ENCODE measurements around the gene IRF2. TPM values are rescaled to one million over a fixed set of nuclear protein-coding genes. Genes with fewer than 3 reads are reported as not detected.
A peak's percentile ranks its signal among the peaks of the same experiment; 100 is the strongest.

The IRF2 gene
- total RNA-seq, 2 donors from 2014 or later: 17.3 to 24.6 TPM

DNA sequence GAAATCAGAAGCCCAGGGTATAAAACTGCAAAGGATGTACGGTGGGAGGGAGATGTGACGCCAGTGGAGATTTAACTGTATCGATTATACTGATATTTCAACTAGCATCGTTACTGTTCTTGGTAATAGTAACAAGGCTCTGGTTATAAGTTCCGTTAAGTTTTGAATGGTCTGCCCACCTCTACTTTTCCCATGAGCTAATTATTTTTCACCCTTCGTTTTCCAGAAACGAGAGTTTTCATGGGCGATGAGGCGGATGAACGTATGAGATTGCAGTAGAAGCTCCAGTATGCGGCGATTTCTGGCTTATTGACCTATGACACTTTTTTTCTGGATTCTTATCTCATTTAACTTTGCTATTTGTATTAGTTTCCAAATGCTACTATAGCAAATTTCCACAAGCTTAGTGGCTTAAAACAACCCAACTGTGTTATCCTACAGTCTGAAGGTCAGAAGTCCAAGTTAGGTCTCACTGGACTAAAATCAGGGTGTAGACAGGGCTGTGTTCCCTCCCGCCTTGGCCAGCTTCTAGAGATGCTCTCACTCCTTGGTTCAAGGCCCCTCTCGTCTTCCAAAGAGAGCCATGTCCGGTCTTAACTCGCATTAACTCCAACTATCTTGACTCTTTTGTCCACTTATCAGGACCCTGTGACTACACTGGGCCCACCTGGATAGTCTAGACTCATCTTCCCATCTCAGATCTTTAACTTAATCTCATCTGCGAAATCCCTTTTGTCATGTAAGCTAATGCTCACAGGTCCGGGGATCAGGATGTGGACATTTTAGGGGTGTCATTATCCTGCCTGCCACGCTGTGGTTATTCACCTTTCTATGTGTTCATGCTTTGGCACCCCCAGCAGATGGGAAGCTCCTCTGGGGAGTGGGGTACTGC is 122.5 kb downstream of the IRF2 start:
- TF ChIP-seq, protein P1, sequence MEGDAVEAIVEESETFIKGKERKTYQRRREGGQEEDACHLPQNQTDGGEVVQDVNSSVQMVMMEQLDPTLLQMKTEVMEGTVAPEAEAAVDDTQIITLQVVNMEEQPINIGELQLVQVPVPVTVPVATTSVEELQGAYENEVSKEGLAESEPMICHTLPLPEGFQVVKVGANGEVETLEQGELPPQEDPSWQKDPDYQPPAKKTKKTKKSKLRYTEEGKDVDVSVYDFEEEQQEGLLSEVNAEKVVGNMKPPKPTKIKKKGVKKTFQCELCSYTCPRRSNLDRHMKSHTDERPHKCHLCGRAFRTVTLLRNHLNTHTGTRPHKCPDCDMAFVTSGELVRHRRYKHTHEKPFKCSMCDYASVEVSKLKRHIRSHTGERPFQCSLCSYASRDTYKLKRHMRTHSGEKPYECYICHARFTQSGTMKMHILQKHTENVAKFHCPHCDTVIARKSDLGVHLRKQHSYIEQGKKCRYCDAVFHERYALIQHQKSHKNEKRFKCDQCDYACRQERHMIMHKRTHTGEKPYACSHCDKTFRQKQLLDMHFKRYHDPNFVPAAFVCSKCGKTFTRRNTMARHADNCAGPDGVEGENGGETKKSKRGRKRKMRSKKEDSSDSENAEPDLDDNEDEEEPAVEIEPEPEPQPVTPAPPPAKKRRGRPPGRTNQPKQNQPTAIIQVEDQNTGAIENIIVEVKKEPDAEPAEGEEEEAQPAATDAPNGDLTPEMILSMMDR (conservative IDR thresholded peaks at IDR 0.05): no peak
- peak; percentile 20 for DNase-seq
- peaks cover 12% of the 10 kb centered on the region for H3K4me1 ChIP-seq (ENCODE audit: control insufficient read depth, insufficient read depth, low read length)
- WGBS, 2 experiments (ENCODE audit: insufficient coverage in 1 of 2, insufficient read length in 1 of 2): 93 to 96% methylated on average over 16 to 19 of the region's 19 CpGs
- Mint-ChIP-seq H3K4me3 (no peak overlapping the region), H3K4me1 (peaks cover 30% of the 10 kb centered on the region), H3K27ac (no peak overlapping the region), H3K9me3 (peaks cover 8% of the 10 kb centered on the region), H3K36me3 (ENCODE audit: low read depth) (no peaks in the 10 kb centered on the region), H3K27me3 (ENCODE audit: insufficient read depth) (no peaks in the 10 kb centered on the region)
- H3K36me3 ChIP-seq (ENCODE audit: control insufficient read depth, insufficient read depth, low read length): no peaks in the 10 kb centered on the region
- H3K9ac ChIP-seq (ENCODE audit: extremely low read depth, low read length, poor library complexity, severe bottlenecking): no peak overlapping the region
- H3K27me3 ChIP-seq (ENCODE audit: control insufficient read depth, insufficient read depth, low read length, poor library complexity, severe bottlenecking): no peaks in the 10 kb centered on the region
- peaks cover 6% of the 10 kb centered on the region for H3K9me3 ChIP-seq (ENCODE audit: control insufficient read depth, low read length)
- H3K27ac ChIP-seq (ENCODE audit: low read depth, low read length): no peak overlapping the region
- H3K4me3 ChIP-seq (ENCODE audit: low read length): no peak overlapping the region

DNA sequence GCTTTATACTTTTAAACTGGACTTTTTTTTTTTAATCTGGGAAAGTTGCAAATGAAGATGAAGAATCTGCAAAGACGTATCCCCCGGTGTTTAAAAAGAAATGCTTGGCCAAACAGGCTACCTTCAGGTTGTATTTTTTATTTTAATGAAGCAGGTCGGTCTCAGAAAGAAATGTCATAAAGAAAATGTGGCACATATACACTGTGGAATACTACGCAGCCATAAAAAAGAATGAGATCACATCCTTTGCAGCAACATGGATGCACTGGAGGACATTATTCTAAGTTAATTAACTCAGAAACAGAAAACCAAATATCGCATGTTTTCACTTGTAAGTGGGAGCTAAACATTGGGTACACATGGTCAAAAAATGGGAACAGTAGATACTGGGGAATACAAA is 123.4 kb downstream of the IRF2 start:
- H3K9me3 Mint-ChIP-seq: peaks cover 8% of the 10 kb centered on the region
- WGBS, 2 experiments (ENCODE audit: insufficient coverage in 1 of 2, insufficient read length in 1 of 2): 96 to 100% methylated on average over 3 to 5 of the region's 5 CpGs
- H3K4me1 Mint-ChIP-seq: peaks cover 30% of the 10 kb centered on the region

DNA sequence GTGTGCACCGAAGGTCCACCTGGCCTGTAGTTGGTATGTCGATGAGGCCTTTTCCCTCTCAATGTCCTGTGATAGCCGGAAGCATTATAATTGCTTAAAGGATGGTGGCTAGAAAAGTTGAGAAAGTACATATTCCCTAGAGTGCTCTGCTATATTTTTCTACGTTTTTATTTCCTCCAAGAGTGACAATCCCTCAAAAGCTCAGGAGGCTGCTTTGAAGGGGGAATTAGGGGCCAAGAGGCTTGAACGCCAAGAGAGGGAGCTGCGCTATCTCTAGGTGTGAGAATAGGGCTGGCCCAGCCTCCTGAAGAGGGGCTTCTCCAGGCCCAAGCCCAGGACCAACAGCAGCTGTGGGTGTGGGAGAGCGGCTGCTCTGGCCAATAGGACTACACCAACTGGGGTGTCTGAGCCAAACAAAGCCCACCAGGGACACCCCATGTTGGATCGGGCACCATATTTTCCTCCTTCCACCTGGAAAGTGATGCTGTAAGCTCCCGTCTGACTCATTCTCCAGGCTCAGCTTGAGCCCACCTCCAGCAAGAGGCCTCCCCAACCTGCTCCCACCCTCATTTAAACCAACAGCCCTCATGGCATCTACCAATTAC is 124.0 kb downstream of the IRF2 start:
- Mint-ChIP-seq H3K27ac (no peak overlapping the region), H3K4me1 (peaks cover 30% of the 10 kb centered on the region), H3K4me3 (no peak overlapping the region), H3K27me3 (ENCODE audit: insufficient read depth) (no peaks in the 10 kb centered on the region), H3K9me3 (peaks cover 8% of the 10 kb centered on the region), H3K36me3 (ENCODE audit: low read depth) (no peaks in the 10 kb centered on the region)
- Histone ChIP-seq H3K9ac (ENCODE audit: extremely low read depth, low read length, poor library complexity, severe bottlenecking) (no peak overlapping the region), H3K27ac (ENCODE audit: low read depth, low read length) (no peak overlapping the region), H3K9me3 (ENCODE audit: control insufficient read depth, low read length) (peaks cover 6% of the 10 kb centered on the region), H3K36me3 (ENCODE audit: control insufficient read depth, insufficient read depth, low read length) (no peaks in the 10 kb centered on the region), H3K4me1 (ENCODE audit: control insufficient read depth, insufficient read depth, low read length) (peaks cover 12% of the 10 kb centered on the region), H3K4me3 (ENCODE audit: low read length) (no peak overlapping the region), H3K27me3 (ENCODE audit: control insufficient read depth, insufficient read depth, low read length, poor library complexity, severe bottlenecking) (no peaks in the 10 kb centered on the region)
- WGBS, 2 experiments (ENCODE audit: insufficient coverage in 1 of 2, insufficient read length in 1 of 2): 96 to 100% methylated on average over 2 to 9 of the region's 9 CpGs
- TF ChIP-seq, protein P1 (conservative IDR thresholded peaks at IDR 0.05): no peak
- DNase-seq: peak; percentile 29

More for the DNA sequence above, 123.4 kb downstream of the IRF2 start:
- TF ChIP-seq, protein P1 (conservative IDR thresholded peaks at IDR 0.05): no peak
- peaks cover 12% of the 10 kb centered on the region for H3K4me1 ChIP-seq (ENCODE audit: control insufficient read depth, insufficient read depth, low read length)
- H3K27ac ChIP-seq (ENCODE audit: low read depth, low read length): no peak overlapping the region
- H3K9ac ChIP-seq (ENCODE audit: extremely low read depth, low read length, poor library complexity, severe bottlenecking): no peak overlapping the region
- H3K4me3 Mint-ChIP-seq: no peak overlapping the region
- H3K27me3 ChIP-seq (ENCODE audit: control insufficient read depth, insufficient read depth, low read length, poor library complexity, severe bottlenecking): no peaks in the 10 kb centered on the region
- H3K36me3 ChIP-seq (ENCODE audit: control insufficient read depth, insufficient read depth, low read length): no peaks in the 10 kb centered on the region
- DNase-seq: no peak
- no peaks in the 10 kb centered on the region for H3K27me3 Mint-ChIP-seq (ENCODE audit: insufficient read depth)
- H3K4me3 ChIP-seq (ENCODE audit: low read length): no peak overlapping the region
- no peaks in the 10 kb centered on the region for H3K36me3 Mint-ChIP-seq (ENCODE audit: low read depth)
- peaks cover 6% of the 10 kb centered on the region for H3K9me3 ChIP-seq (ENCODE audit: control insufficient read depth, low read length)
- H3K27ac Mint-ChIP-seq: no peak overlapping the region

Measured in endodermal cell (in vitro differentiated cells).